Activated T-helper 2 cell treated with anti-CD3 and anti-CD28 coated beads, Interferon-gamma antibody, Interleukin-2, Interleukin-4, amounts not matched to agents 10 μg/mL and 5 μg/mL and 100 μg/mL, durations not matched to agents 14 hours and 24 hours and 36 hours (primary cell): ENCODE results near the gene SLC16A9. TPM values are rescaled to one million over a fixed set of nuclear protein-coding genes. Genes with fewer than 3 reads are reported as not detected.
"Not testable (repeated sequence)": the region's sequence is repeated elsewhere in the genome, so short reads cannot be mapped to it uniquely, and the experiment has no call there.

Source experiments
- DNase-seq: peaks from one replicate; pipeline ENCODE4 v3.0.0; 2021; ENCODE audit warnings: low spot score
- H3K27ac Mint-ChIP-seq: one replicate; pipeline ENCODE4 v1.8.0; 2021; ENCODE audit warnings: mixed read lengths
- H3K27me3 Mint-ChIP-seq: one replicate; pipeline ENCODE4 v1.8.0; 2021; ENCODE audit warnings: low read depth, mixed read lengths
- H3K36me3 Mint-ChIP-seq: one replicate; pipeline ENCODE4 v1.8.0; 2021; ENCODE audit warnings: low read depth, mixed read lengths
- H3K4me1 Mint-ChIP-seq: one replicate; pipeline ENCODE4 v1.8.0; 2021; ENCODE audit warnings: low read depth, mixed read lengths
- H3K4me3 Mint-ChIP-seq: one replicate; pipeline ENCODE4 v1.8.0; 2021; ENCODE audit warnings: low read depth, mild to moderate bottlenecking, moderate library complexity, mixed read lengths
- H3K9me3 Mint-ChIP-seq: one replicate; pipeline ENCODE4 v1.8.0; 2021; ENCODE audit warnings: mixed read lengths
- intact Hi-C: fragments of 100-400 bp; cut with micrococcal nuclease; formaldehyde crosslinking; loops from one replicate; pipeline ENCODE4 v1.15.1; 2023
- total RNA-seq: library from RNA; stranded (reverse); gene quantifications from 2 replicates; pipeline ENCODE4 v1.2.3, GENCODE V29; 2022

The SLC16A9 gene
- total RNA-seq, 1 donor from 2014 or later, result 1.9 TPM

DNA sequence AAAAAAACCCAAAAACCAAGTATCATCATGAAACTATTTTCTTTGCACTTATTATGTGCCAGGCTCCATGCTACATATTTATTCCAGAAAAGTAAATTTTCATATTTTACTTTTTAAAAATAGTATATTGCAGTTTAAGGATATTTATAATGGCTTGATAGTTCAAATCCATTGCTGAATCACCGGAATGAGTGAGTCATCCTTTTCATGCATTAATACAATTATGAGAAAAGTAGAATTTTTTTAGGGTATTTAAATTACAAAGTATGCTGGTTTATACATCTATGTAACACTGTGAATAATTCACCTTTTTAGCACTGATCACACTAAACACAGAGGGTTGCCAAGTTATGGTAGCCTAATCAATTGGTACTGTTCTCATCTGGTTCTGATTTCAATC is 54.3 kb downstream of the SLC16A9 start:
- Mint-ChIP-seq H3K9me3 (peaks cover 7% of the 10 kb centered on the region), H3K27me3 (peaks cover 5% of the 10 kb centered on the region), H3K27ac (no peak overlapping the region), H3K36me3 (no peaks in the 10 kb centered on the region), H3K4me1 (peaks cover 9% of the 10 kb centered on the region), H3K4me3 (no peak overlapping the region)
- intact Hi-C loops, result no loop called here
- DNase-seq, result no peak

GRCh38 chr10:59654007-59654406 is 55.6 kb downstream of the SLC16A9 start:
- Mint-ChIP-seq H3K27me3 (no peaks in the 10 kb centered on the region), H3K9me3 (peaks cover 3% of the 10 kb centered on the region), H3K4me3 (no peak overlapping the region), H3K27ac (no peak overlapping the region), H3K4me1 (peaks cover 9% of the 10 kb centered on the region), H3K36me3 (no peaks in the 10 kb centered on the region)
- no peak for DNase-seq
- intact Hi-C loops, result no loop called here

GRCh38 chr10:59651902-59652301 is 57.7 kb downstream of the SLC16A9 start:
- no peaks in the 10 kb centered on the region for H3K36me3 Mint-ChIP-seq
- H3K9me3 Mint-ChIP-seq, result peaks cover 8% of the 10 kb centered on the region
- H3K27me3 Mint-ChIP-seq, result no peaks in the 10 kb centered on the region
- no peak overlapping the region for H3K27ac Mint-ChIP-seq
- no peak overlapping the region for H3K4me3 Mint-ChIP-seq
- H3K4me1 Mint-ChIP-seq, result peaks cover 16% of the 10 kb centered on the region
- no peak for DNase-seq
- intact Hi-C loops, result no loop called here

- Mint-ChIP-seq H3K4me1 (peaks cover 16% of the 10 kb centered on the region), H3K27ac (no peak overlapping the region), H3K4me3 (no peak overlapping the region), H3K27me3 (peaks cover under 1% of the 10 kb centered on the region), H3K36me3 (no peaks in the 10 kb centered on the region), H3K9me3 (peaks cover 21% of the 10 kb centered on the region)
- intact Hi-C loops, result no loop called here
- no peak for DNase-seq
Observed at GRCh38 chr10:59649606-59650346, 59.9 kb downstream of the SLC16A9 start.

DNA sequence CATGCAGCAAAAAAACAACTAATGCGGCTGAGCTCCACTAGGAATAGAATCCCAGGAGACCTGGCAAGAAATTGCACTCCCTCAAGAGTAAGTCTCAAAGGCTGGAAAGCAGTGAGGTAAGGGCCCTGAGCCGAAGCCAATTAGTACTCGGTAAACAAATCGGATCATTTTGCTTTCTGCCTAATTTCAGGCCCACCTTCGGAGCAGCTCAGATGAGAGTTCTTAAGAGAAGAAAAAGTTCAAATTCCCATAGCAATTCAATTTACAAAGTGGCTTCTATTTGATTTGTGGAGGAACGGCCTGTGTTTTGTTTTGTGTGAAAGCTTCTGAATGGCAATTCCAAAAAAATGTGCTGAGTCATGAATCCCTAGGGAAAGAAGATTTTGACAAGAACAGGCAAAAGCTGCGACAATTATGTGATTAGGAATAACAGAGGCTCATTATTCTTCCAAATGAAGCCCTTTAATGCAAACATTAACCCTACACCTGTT is 60.9 kb downstream of the SLC16A9 start:
- intact Hi-C loops, result no loop called here
- Mint-ChIP-seq H3K27ac (no peak overlapping the region), H3K9me3 (peaks cover 27% of the 10 kb centered on the region), H3K27me3 (peaks cover 6% of the 10 kb centered on the region), H3K4me1 (peaks cover 10% of the 10 kb centered on the region), H3K36me3 (no peaks in the 10 kb centered on the region), H3K4me3 (no peak overlapping the region)
- DNase-seq, result no peak

- peaks cover 7% of the 10 kb centered on the region for H3K27me3 Mint-ChIP-seq
- peaks cover 7% of the 10 kb centered on the region for H3K4me1 Mint-ChIP-seq
- no peaks in the 10 kb centered on the region for H3K36me3 Mint-ChIP-seq
Observed at GRCh38 chr10:59644841-59645240, 64.8 kb downstream of the SLC16A9 start.

DNA sequence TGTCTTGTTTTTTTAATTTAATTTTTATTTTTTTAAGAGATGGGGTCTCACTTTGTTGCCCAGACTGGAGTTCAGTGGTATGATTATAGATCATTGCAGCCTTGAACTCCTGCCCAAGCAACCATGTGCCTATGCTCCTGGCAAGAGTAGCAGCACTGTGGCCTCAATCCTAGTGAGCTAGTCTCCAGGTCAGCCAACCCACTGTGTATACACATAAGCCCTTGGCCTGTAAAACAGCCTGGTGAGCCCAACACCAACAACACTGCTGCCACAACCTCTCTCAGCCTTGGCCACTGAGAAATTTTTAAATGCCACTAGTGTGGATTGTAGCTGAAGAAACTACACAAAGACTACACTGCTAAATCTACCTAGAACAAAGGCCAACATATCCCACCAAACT is 68.0 kb downstream of the SLC16A9 start:
- H3K36me3 Mint-ChIP-seq, H3K27ac Mint-ChIP-seq, DNase-seq, intact Hi-C loops, H3K4me1 Mint-ChIP-seq, H3K4me3 Mint-ChIP-seq: not testable (repeated sequence)
- H3K27me3 Mint-ChIP-seq, result peaks cover 14% of the 10 kb centered on the region
- H3K9me3 Mint-ChIP-seq, result peaks cover 18% of the 10 kb centered on the region

More at GRCh38 chr10:59644841-59645240, 64.8 kb downstream of the SLC16A9 start:
- intact Hi-C loops, result no loop called here
- DNase-seq, result no peak
- no peak overlapping the region for H3K4me3 Mint-ChIP-seq
- H3K27ac Mint-ChIP-seq, result no peak overlapping the region
- peaks cover 23% of the 10 kb centered on the region for H3K9me3 Mint-ChIP-seq

DNA sequence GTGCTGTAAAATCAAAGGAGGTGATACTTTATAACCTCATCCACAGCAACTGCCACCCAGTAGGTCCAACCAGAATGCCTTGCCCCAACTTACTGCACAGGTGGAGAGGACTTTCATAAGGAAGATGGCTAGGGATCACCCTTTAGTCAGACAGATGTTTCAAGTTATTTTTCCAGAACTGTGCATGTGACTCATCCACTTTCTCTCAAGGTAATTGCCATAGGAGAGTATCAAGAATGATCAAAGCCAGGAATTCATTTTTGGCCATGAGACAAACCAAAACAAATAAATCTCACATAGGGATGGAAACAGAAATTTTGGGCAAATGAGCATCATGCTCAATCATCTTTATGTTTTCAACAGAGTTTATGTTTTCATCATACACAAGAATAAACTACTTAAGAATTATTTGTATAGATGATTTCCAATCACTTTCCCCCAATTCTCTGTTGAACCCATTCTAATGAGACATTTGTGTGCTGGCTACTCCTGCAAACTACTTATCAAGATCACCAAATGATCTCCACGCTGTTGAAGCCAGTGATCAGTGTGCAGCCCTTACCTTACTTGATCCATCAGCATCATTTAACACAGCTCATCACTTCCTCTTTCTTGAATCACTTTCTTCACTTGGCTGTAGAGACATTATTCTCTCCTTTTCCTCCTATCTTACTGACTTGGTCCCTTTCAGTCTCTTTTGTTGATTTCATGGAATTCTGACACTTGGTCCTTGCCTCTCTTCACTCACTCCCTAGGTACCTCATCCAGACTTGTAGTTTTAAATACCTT is 74.0 kb downstream of the SLC16A9 start:
- no peaks in the 10 kb centered on the region for H3K4me1 Mint-ChIP-seq
- H3K9me3 Mint-ChIP-seq, result no peaks in the 10 kb centered on the region
- H3K36me3 Mint-ChIP-seq, result no peaks in the 10 kb centered on the region
- no peak overlapping the region for H3K27ac Mint-ChIP-seq
- intact Hi-C loops, result no loop called here
- DNase-seq, result no peak
- H3K4me3 Mint-ChIP-seq, result no peak overlapping the region
- H3K27me3 Mint-ChIP-seq, result peaks cover 36% of the 10 kb centered on the region

DNA sequence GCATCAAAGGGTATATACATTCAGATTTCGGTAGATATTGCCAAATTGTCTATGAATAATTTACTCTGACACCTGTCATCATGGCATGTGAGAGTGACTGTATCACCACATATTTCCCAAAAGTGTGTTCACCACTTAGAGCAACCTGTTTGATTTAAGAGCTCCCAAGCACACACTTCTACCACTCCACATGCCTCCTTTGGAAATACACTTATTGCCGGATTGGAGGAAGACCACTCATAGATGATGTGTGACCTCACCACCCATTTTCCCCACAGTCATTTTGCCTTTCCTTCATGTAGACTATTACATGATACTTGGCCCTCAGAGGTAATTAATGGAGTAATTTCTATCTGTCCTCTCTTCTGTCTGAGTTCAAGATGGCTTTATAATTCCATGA is 75.5 kb downstream of the SLC16A9 start:
- no peak overlapping the region for H3K27ac Mint-ChIP-seq
- peaks cover 45% of the 10 kb centered on the region for H3K27me3 Mint-ChIP-seq
- DNase-seq, result no peak
- intact Hi-C loops, result no loop called here
- no peaks in the 10 kb centered on the region for H3K36me3 Mint-ChIP-seq
- no peaks in the 10 kb centered on the region for H3K9me3 Mint-ChIP-seq
- H3K4me3 Mint-ChIP-seq, result no peak overlapping the region
- no peaks in the 10 kb centered on the region for H3K4me1 Mint-ChIP-seq

DNA sequence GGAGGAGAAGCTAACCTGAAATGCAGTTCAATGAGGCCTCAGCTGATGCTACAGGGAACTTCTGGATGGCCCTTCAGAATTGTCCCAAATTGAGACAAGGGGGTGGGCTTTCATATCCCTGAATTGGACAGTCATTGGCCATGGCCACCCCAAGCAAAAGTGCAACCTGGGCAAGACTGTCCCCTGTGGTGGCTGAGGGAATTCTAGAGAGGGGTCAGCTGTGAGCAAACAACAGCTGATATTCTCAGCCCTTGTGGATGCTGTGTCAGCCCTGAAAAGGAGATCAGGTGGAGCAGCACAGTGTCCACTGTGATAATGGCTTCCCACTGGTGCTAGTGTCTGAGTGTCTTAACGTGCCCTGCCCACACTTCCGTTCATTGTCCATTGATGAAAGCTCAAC is 76.6 kb downstream of the SLC16A9 start:
- no peak for DNase-seq
- H3K27me3 Mint-ChIP-seq, result peaks cover 47% of the 10 kb centered on the region
- intact Hi-C loops, result no loop called here
- H3K4me3 Mint-ChIP-seq, result no peak overlapping the region
- no peak overlapping the region for H3K27ac Mint-ChIP-seq
- no peaks in the 10 kb centered on the region for H3K4me1 Mint-ChIP-seq
- H3K9me3 Mint-ChIP-seq, result no peaks in the 10 kb centered on the region
- no peaks in the 10 kb centered on the region for H3K36me3 Mint-ChIP-seq

- no peaks in the 10 kb centered on the region for H3K36me3 Mint-ChIP-seq
- no peaks in the 10 kb centered on the region for H3K4me1 Mint-ChIP-seq
- no peak overlapping the region for H3K4me3 Mint-ChIP-seq
- DNase-seq, result no peak
- intact Hi-C loops, result no loop called here
- no peaks in the 10 kb centered on the region for H3K9me3 Mint-ChIP-seq
- H3K27ac Mint-ChIP-seq, result no peak overlapping the region
- peaks cover 46% of the 10 kb centered on the region for H3K27me3 Mint-ChIP-seq
Observed at GRCh38 chr10:59631882-59632807, 77.5 kb downstream of the SLC16A9 start.

GRCh38 chr10:59631237-59631636 is 78.4 kb downstream of the SLC16A9 start:
- no peak overlapping the region for H3K27ac Mint-ChIP-seq
- H3K4me3 Mint-ChIP-seq, result no peak overlapping the region
- no peaks in the 10 kb centered on the region for H3K4me1 Mint-ChIP-seq
- H3K27me3 Mint-ChIP-seq, result peaks cover 40% of the 10 kb centered on the region
- intact Hi-C loops, result no loop called here
- no peaks in the 10 kb centered on the region for H3K36me3 Mint-ChIP-seq
- no peaks in the 10 kb centered on the region for H3K9me3 Mint-ChIP-seq
- no peak for DNase-seq
